PC-9 (cell line): ENCODE measurements around the gene CEBPB.

Source experiments
- CTCF ChIP-seq: fragments of 200-600 bp; sonication (generic); conservative IDR thresholded peaks from 2 replicates; pipeline ENCODE4 v1.6.1; 2017; ENCODE audit warnings: mixed run types, antibody characterized with exemption, mild to moderate bottlenecking, moderate library complexity
- EZH2 ChIP-seq: fragments of 200-600 bp; sonication (generic); IDR thresholded peaks from 2 replicates; pipeline ENCODE4 v1.8.0; 2017; ENCODE audit warnings: antibody characterized with exemption, low read depth

- TF ChIP-seq CTCF (no peak), EZH2 (no peak)
Measured at GRCh38 chr20:50187403-50188051, 3.1 kb upstream of the CEBPB start.
